BJ (cell line): ENCODE measurements around the gene ATP2B1. TPM values are rescaled to one million over a fixed set of nuclear protein-coding genes. Genes with fewer than 3 reads are reported as not detected.
A peak's percentile ranks its signal among the peaks of the same experiment; 100 is the strongest.

Experiments
- CTCF ChIA-PET: fragments of 350-600 bp; formaldehyde crosslinking; extraction: SDS; loops from one replicate; lab custom pipeline; 2021; ENCODE audit warnings: antibody characterized with exemption, inconsistent platforms; lab: Yijun Ruan, JAX
- POLR2A ChIA-PET: fragments of 300-600 bp; sonication (Branson Sonifier 250); formaldehyde crosslinking; extraction: SDS; loops from one replicate; lab custom pipeline; 2021; ENCODE audit warnings: antibody characterized with exemption; lab: Charles Lee
- DNase-seq: peaks from one replicate; pipeline ENCODE4 v3.0.0-alpha.2; 2011; ENCODE audit warnings: low read depth
- H3K27me3 ChIP-seq: 2 replicates; pipeline ENCODE4 v1.6.0; 2011; ENCODE audit warnings: low read length; ENCODE audit not compliant: control insufficient read depth, insufficient read depth
- H3K36me3 ChIP-seq: 2 replicates; pipeline ENCODE4 v1.5.1; 2011; ENCODE audit warnings: low read length; ENCODE audit not compliant: control insufficient read depth, insufficient read depth
- H3K4me3 ChIP-seq: 2 replicates; pipeline ENCODE4 v1.5.1; 2011; ENCODE audit warnings: low read depth, mild to moderate bottlenecking, control low read depth, low read length
- CTCF ChIP-seq: IDR thresholded peaks from 2 replicates; pipeline ENCODE4 v1.5.1; 2011; ENCODE audit warnings: low read depth, mild to moderate bottlenecking, control low read depth, inconsistent platforms, low read length, moderate library complexity; ENCODE audit not compliant: insufficient read depth
- polyA plus RNA-seq: library from polyadenylated mRNA; depleted of rRNA; stranded (reverse); fragments of >200 nt; gene quantifications from 2 replicates; pipeline ENCODE4 v1.2.3, GENCODE V29; 2011

ATP2B1 gene
- polyA plus RNA-seq, 1 experiment: 12.8 TPM

DNA sequence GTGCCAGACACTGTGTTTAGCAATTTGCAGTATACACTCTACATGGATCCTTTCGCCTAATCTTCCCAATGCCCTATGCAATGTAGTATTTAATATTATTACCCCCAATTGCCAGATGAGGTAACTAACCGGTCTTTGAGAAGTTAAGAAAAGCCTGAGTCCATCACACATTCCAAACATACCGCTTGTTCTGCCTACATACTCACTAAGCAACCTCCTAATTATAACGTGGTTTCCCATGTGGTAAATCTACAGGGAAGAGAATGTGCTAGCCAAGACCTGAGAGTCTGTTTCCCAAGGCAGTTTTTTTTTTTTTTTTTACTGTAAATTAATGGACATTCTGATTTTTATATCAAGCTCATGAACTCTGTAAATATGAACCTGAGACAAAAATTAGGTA, 37.2 kb downstream of the ATP2B1 start:
- POLR2A ChIA-PET: interaction anchor here (0.6 kb wide), 1 partner anchor 121 kb away, joined by 13 read pairs; no protein-coding TSS in a partner anchor
- CTCF ChIA-PET: no interaction called here
- no peaks in the 10 kb centered on the region for H3K36me3 ChIP-seq
- no peak overlapping the region for H3K4me3 ChIP-seq
- H3K27me3 ChIP-seq: no peaks in the 10 kb centered on the region
- peak; percentile 24 for DNase-seq
- no peak for TF ChIP-seq CTCF

GRCh38 chr12:89669197-89669596, 39.4 kb downstream of the ATP2B1 start:
- CTCF ChIA-PET: interaction anchor here (1.4 kb wide), 1 partner anchor 12 kb away, joined by 3 read pairs; no protein-coding TSS in a partner anchor
- H3K4me3 ChIP-seq: no peak overlapping the region
- DNase-seq: no peak
- TF ChIP-seq CTCF: no peak
- no peaks in the 10 kb centered on the region for H3K36me3 ChIP-seq
- POLR2A ChIA-PET: no interaction called here
- H3K27me3 ChIP-seq: no peaks in the 10 kb centered on the region

DNA sequence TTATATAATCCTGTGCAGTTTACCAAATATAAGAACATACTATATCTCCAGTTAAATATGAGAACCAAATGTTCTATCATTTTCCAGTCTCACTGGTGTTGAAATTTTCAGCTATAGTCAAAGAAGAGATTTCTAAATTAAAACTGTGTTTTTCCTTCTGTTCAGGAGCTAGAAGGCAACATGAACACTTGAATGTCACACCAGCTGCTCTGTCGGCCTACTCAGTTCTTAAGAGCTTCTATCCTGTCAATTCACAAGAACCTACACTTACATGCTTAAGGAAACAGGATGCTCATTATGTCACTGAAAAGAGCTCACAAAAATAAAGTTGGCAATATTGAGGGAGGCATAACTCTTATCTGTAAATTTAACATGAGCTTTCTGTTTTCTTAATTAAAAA, 43.1 kb downstream of the ATP2B1 start:
- H3K36me3 ChIP-seq: no peaks in the 10 kb centered on the region
- no peak for DNase-seq
- no peak for TF ChIP-seq CTCF
- ChIA-PET POLR2A (no interaction called here), CTCF (no interaction called here)
- H3K27me3 ChIP-seq: no peaks in the 10 kb centered on the region
- no peak overlapping the region for H3K4me3 ChIP-seq

DNA sequence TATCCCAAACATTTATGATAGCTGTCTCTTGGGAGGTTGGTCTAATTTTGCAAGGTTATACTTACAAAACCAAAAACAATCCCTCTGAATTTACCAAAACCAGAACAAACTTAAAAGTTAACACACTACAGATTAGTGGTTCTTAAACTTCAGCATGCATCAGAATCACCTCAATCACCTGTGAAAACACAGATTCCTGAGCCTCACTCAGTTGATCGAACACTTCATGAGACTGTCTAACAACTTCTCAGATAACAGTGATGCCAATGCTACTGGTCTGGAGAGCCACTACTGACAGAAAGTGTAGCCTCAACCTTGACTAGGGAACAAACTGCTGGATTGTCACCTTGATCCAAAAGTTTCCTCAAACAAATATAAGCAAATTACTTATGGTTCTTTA, 44.2 kb downstream of the ATP2B1 start:
- ChIA-PET POLR2A (no interaction called here), CTCF (no interaction called here)
- no peak overlapping the region for H3K4me3 ChIP-seq
- no peaks in the 10 kb centered on the region for H3K27me3 ChIP-seq
- no peak for TF ChIP-seq CTCF
- no peak for DNase-seq
- H3K36me3 ChIP-seq: no peaks in the 10 kb centered on the region

- TF ChIP-seq CTCF: no peak
- no peak overlapping the region for H3K4me3 ChIP-seq
- ChIA-PET CTCF (no interaction called here), POLR2A (no interaction called here)
- peak; percentile 4 for DNase-seq
- H3K27me3 ChIP-seq: no peaks in the 10 kb centered on the region
- H3K36me3 ChIP-seq: no peaks in the 10 kb centered on the region
Observed at GRCh38 chr12:89663577-89664357, 44.9 kb downstream of the ATP2B1 start.
